Omental fat pad (tissue), 4 donors: Measurements from ENCODE around the gene PIGR. TPM values are rescaled to one million over a fixed set of nuclear protein-coding genes. Genes with fewer than 3 reads are reported as not detected.

ENCODE experiments used
- ATAC-seq: fragments of 150-250 bp; one replicate; pipeline ENCODE4 v1.9.1; 2016; ENCODE audit warnings: mild to moderate bottlenecking, moderate library complexity; ENCODE audit not compliant: low FRiP score
- DNase-seq: peaks from one replicate; pipeline ENCODE4 v3.0.0-alpha.2; 2019; ENCODE audit warnings: low spot score
- CTCF ChIP-seq, 3 donors: fragments of 450-650 bp; IDR thresholded peaks; one replicate each; pipeline ENCODE4 v1.5.1; 2016 to 2017; ENCODE audit warnings: antibody characterized with exemption in 3 of 3, mild to moderate bottlenecking in 3 of 3, moderate library complexity in 2 of 3
- total RNA-seq, 4 donors: library from RNA; depleted of rRNA; stranded (reverse); fragments of >200 nt; gene quantifications; one replicate each; pipeline ENCODE4 v1.1.0, GENCODE V29; 2016

PIGR gene
- total RNA-seq, 4 donors from 2014 or later, result 0.24 to 0.44 TPM; not detected in 2

- DNase-seq, result no peak
- ATAC-seq, result no peak
- TF ChIP-seq CTCF (IDR thresholded peaks at IDR 0.05), result no peak
Observed at GRCh38 chr1:206982216-206982615, 36.0 kb upstream of the PIGR start.

- DNase-seq (no peak), ATAC-seq (peak; percentile 43)
- TF ChIP-seq CTCF (IDR thresholded peaks at IDR 0.05), result no peak
Observed at GRCh38 chr1:206979379-206980043, 33.2 kb upstream of the PIGR start.

- ATAC-seq, result no peak
- DNase-seq, result no peak
- no peak for TF ChIP-seq CTCF (IDR thresholded peaks at IDR 0.05)
Observed at GRCh38 chr1:206978259-206978658, 32.0 kb upstream of the PIGR start.

DNA sequence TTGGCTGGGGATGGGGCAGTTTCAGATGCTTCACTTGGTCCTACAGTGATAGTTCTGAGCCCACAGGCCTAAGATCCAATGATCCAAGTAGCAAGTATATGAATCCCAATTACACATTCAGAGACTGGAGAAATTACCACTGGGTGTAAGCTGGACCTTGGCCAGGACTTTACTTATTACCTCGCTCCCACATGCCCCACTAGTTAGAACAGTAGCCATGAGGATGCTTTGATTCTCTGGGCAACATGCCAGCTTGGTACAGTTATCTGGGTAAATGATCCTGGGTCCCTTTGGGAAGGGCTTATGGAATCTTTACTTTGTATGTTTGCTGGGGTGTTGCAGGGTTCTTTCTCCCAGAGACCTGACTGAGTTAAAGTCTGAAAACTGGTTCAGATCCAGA lies 29.0 kb upstream of the PIGR start:
- no peak for TF ChIP-seq CTCF (IDR thresholded peaks at IDR 0.05)
- DNase-seq (no peak), ATAC-seq (no peak)

GRCh38 chr1:206974140-206974539 lies 27.9 kb upstream of the PIGR start:
- DNase-seq, result no peak
- no peak for TF ChIP-seq CTCF (IDR thresholded peaks at IDR 0.05)
- no peak for ATAC-seq

DNA sequence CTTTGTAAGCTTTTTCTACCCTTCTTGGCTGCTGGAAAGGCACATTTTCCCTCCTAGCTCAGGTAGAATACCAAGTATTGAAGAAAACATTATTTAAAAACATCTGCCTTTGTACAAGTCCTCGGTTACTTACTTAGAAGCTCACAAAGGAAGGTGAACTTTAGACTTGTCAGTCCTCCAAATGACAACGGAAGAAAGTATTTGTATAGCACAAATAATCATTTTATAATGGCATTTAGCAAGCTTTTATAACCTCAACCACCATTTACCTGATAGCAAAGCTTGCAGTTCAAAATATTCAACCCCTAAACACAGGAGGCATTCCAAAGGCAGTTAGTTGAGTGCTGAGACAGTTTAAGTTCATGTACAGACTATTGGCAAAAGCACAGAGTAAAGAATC lies 26.5 kb upstream of the PIGR start:
- no peak for DNase-seq
- no peak for ATAC-seq
- no peak for TF ChIP-seq CTCF (IDR thresholded peaks at IDR 0.05)

DNA sequence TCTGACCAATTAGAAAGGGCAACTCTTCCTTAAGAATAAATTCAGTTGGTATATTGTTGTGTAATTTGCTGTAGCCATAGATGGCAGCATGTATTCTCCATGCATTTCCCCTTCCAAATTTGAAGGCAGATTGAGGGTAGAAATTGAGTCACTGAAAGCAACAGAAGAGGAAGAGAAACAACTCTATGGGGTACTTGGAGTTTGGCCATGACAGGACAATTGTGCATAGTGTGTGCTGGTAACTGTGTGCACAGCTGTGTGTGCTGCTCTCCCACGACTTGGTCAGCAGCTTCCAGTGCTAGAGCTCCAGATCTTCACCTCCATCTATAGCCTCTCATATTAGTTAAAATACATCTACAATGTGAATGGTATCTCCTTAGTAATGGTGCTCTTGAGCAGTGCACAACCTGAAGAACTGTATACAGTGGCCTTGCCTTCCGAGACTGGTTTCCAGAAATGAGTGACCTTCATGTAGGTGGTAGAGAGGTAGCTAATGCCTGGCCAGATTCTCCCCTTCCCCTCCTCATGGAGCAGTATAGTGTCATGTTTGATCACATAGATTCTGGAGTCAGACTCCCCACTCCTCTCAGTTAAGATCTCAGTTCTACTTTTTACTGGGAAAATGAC lies 24.9 kb upstream of the PIGR start:
- DNase-seq (no peak), ATAC-seq (no peak)
- TF ChIP-seq CTCF (IDR thresholded peaks at IDR 0.05), result no peak
